HG03460 (cell line): Measurements from ENCODE around the gene CITED4.
A peak's percentile ranks its signal among the peaks of the same experiment; 100 is the strongest.

Experiments
- ATAC-seq: cut with Tn5 transposase; IDR thresholded peaks from one replicate; pipeline ENCODE4 v1.9.1; 2021; ENCODE audit not compliant: unreplicated experiment

Gene CITED4

DNA sequence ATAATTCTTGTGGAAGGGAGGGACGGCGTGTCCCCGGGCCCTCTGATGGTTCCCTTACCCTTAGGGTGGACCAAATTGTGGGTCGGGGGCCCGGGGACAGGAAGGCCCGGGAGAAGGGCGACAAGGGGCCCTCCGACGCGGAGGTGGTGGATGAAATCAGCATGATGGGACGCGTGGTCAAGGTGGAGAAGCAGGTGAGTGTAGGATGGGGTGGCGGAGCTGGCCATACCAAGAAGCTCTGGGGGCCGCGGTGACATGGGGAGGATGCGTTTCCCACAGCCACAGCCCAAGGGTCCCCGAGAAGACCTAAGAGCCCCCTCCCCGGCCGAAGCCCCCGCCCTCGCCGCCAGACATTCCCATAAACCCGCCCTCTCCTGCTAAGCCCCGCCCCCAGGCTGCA is 24.6 kb downstream of the CITED4 start:
- ATAC-seq = no peak

DNA sequence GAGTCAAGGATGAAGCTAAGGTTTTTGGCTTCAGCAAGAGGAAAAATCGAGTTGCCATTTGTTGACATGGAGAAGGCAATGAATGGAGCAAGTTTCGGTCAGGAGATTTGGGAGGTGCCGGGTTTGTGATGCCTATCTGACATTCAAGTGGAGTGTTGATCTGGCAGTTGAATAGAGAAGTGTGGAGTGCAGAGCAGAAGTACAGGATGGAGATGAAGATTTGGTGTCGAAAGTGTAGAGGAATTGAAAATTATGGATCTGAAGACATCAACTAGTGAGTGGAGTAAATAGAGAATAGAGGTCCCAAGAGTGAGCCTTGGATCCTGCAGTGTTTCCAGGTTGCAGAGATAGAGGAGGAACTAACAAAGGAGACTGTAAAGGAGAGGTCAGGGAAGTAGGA is 25.9 kb downstream of the CITED4 start:
- no peak for ATAC-seq

DNA sequence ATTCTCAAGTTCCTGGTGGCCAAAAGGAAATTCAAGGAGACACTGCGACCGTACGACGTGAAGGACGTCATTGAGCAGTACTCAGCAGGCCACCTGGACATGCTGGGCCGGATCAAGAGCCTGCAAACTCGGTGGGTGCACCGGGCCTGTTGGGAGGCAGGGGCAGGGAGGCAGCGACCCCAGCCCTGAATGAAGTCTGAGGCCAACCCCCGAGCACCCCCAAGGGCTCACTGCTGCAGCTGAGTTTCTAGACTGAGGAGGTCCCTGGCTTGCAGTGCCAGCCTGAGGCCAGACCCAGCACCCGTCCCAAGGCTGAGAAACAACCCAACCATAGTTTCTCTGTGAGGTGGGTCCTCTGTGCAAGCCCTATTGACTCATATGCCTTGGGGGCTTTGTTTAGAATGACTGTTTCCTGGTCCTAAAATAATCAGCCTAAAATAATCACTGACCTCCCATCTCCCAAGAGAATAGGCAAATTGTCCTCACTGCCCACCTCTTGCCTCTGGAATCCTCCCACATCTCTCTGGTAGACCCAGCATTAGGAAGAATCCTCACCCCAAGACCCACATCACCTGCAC is 27.1 kb downstream of the CITED4 start:
- ATAC-seq = no peak

DNA sequence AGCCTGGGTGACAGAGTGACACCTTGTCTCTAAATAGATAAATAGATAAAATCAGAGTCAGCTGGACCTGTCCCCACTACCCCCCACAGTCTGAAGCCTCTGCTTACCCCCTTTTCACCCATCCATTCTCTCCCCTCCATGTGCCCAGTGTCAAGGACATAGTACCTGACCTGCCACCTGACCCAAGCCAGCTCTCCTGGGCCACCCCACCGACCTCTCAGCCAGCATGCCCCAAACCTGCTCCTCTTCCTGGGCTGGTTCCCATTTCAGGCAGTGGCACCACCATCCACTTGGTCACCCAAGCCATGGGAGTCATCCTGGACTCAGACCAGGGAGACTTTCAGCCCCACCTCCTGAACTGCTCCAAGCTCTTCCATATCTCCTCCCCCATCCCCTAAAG is 28.2 kb downstream of the CITED4 start:
- no peak for ATAC-seq

DNA sequence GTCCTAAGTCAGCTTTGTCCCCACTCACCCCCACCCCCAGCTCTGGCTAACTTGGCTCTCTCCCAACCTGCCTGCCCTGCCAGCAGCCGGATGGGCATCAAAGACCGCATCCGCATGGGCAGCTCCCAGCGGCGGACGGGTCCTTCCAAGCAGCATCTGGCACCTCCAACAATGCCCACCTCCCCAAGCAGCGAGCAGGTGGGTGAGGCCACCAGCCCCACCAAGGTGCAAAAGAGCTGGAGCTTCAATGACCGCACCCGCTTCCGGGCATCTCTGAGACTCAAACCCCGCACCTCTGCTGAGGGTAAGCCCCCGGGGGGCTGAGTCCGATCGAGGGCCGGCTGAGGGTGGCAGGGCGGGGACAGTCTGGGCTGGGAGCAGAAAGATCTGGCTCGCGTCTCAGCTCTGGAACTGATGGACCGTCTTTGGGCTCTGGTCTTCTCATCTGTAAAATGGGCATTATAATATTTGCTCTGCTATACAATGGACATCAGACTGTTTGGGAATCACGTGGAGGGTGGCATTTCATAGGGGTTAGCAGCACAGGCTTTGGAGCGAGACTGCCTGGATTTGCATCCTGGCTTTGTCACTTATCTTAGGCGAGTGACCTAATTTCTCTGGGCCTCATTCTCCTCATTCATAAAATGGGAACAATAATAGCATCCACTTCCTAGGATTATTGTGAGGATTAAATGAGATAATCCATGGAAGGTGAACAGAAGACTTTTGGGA is 31.0 kb downstream of the CITED4 start:
- ATAC-seq = no peak

DNA sequence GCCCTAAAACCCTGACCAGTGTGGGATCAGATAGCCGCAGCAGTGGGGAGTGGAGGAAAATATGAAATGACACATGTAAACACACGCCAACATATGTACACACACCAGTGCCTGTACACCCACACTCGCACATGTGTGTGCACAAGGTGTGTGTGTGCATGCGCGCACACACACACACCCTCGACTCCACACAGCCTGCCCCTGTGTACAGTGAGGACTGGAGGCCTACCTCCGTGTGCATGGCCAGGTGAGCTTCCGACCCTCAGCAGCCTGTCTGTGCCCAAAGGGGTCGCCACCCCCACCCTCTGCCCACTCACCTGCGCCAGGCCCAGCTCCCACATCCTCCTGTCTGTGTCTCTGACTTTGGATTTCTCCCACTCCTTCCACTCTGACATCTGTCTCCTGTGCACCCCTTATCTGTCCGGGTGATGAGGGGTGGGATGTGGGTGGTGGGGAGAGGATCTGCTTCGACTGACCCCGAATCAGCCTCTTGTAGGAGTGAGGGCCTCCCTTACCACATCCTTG is 31.7 kb downstream of the CITED4 start:
- no peak for ATAC-seq

DNA sequence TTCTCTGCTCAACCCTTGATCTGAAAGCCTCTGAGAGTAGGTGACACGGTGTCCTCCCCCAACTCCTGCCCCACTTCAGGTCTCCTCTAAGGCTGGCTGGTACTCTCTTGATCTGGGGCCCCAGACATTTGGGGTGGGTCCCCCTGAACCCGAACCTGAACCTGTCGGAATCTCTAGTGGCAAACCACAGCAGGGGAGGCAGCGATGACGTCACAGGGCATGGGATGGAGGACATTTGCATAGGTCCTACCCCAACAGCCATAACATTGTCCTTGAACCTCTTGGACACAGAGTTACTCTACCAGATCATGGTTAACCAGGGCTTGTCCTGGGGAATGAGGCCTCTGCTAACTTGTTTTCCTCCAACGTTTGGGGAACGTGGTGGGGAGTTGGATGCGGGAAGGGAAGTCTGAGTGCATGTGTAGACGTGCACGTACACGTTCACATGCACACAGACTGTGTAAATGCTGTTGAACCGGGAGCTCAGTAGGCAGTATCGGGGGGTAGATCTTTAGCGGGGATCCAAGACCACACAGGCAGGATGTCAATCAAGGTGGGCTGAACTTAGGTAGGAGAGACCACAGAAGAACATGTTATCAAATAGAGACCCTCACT is 32.4 kb downstream of the CITED4 start:
- ATAC-seq = no peak

DNA sequence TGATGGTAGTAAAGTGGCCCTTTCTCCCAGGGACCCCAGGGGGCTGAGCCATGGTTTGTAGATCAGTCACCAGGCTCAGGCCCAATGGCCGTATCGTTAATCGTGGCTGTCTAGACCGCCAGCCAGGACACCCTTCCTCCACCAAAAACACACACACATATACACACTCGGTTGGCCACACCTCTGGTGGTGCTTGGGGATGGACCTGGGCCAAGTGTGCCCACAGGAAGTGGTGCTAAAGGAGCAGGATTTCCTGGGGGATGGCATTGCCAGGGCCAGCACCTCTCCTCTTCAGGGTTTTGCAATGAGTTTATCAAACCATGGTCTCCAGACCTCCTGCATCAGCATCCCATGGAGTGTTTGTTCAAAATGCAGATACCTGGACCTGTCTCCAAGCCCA is 36.2 kb downstream of the CITED4 start:
- no peak for ATAC-seq

DNA sequence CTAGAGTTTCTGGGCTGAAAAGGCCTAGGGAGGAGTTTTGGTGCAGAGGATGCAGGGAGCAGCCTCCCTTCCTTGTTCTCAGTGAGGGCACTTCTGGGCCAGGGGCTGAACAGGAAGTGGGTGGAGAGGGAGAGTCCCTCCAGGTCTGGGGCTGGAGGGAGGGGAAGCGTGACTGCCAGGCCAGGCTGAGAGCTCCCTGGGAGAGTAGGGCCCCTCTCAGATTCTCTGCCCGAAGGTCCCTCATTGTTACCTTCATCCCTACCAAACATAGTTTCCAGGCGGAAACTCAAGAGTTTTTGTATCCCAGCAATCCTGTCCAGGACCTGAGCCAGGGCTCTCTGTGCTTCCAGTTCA is 36.8 kb downstream of the CITED4 start:
- no peak for ATAC-seq

DNA sequence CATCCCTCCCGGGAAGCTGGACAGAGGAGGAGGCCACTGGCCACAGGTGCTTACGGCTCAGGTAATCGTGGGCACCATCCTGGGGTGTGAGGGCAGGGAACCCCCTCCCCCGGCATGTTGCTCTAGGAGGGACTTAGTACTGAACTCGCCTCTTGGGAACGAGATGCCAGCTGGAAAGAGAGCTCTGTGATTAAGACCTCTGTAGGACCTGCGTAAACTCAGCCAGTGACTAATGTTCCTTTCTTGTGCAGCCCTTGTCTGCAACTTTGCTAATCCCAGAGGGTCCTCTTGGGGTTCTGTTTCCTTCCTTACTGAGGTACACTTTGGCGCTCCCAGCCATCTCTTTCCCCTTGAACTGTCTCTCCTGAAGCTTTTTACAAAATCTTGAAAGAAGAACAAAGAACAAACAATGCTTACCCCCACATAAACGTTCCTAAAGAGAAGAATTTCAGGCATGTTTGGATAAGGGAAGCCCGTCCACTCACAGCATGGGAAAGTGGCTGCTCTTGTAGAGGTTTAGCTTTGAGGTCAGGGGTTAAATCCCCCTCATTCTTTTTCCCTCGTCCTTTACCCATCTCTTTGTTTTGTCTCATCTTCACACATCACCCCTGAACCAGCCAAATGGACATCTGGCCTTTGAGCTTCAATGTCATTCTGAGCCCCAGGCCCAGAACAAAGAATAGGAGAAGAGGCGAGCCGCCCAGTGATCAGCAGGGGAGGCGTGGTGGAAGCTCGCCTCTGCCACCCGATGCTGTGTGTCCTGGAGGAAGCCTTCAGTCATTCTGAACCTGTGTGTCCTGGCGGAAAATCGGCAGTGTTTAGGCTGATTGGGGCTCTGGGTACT is 37.4 kb downstream of the CITED4 start:
- no peak for ATAC-seq

DNA sequence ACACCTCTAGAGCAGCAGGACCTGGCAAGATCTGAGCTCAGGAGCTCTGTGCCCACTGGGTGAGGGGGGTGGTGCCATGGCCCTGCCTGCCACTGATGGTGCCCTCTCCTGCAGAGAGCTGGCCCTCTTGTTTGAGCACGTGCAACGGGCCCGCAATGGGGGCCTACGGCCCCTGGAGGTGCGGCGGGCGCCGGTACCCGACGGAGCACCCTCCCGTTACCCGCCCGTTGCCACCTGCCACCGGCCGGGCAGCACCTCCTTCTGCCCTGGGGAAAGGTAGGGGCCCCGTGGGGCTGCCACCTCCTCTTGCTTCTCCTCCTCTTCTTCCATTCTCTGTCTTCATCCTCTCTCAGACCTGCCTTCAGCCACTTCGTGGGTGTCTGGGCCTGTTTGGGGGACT is 38.2 kb downstream of the CITED4 start:
- no peak for ATAC-seq

DNA sequence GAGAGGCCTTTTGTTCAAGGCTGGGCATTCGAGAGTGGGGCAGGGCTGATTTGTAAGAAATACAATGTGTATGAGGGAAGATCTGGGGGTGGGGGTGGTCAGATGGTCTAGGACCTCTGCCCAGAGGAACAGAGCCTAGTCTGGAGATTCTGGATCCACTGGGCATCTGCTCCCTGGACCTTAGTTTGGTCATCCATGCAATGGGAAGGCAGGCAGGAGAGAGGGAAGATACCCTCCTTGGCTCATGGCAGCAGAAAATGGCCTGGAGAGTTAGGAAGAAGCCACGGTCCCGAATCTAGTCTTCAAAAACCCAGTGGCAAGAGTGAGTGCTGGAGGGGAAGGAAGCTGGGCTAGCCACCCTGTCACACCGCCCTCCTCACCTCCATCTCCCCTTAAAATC is 38.8 kb downstream of the CITED4 start:
- no peak for ATAC-seq

DNA sequence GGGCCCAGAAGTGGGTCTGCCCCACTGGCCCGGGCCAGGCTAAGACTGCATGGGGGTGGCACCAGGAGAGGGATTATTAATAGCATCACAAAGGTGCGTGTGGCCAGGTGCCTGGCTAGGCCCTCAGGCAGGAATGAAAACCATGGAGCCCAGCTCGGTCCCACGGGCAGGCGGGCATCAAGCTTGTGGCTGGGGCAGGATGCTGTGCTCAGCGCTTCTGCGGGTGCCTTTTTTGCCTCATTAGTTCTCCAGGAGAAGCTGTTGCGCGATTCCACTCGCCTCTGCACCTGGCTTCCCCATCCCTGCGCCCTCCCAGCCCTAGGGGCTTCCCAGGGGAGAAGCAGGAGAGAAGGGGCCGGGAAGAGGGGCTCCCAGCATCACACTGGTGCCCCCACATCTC is 39.3 kb downstream of the CITED4 start:
- ATAC-seq = no peak

DNA sequence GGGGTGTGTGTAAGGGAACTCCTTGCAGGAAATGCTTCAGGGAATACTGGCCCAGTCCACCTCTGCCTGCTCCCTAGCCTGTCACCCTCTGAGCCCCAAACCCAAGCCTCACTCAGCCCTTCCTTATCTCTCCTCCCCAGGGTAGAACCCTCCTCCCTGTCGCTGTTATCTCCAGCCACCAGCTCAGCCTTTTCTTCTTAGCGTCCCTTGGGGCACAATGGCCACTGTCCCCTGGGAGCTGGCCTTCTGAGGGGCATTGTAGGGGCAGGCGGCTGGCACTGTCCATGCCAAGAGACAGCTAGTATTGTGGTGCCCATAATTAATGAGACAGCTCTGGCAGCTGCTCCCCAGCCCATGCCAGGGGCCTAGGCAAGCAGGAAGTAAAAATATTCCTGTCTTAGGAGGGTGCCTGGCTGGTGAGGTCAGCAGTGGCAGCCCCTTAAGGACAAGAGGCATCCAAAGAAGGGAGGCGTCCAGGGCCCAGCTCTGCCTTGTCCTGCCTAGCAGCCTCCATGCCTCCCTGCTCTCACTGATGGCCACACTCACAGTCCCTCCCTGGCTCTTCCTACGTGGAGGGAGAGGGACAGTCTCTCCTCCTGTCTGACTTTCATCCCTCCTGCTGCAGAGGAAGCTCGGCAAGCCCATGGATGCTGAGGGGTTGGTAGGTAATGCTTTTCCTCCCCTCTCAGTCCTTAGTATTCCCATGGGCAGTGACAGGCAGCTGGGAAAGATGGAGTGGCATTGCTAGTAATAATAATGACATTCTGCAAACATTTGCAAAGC is 41.1 kb downstream of the CITED4 start:
- ATAC-seq = no peak

DNA sequence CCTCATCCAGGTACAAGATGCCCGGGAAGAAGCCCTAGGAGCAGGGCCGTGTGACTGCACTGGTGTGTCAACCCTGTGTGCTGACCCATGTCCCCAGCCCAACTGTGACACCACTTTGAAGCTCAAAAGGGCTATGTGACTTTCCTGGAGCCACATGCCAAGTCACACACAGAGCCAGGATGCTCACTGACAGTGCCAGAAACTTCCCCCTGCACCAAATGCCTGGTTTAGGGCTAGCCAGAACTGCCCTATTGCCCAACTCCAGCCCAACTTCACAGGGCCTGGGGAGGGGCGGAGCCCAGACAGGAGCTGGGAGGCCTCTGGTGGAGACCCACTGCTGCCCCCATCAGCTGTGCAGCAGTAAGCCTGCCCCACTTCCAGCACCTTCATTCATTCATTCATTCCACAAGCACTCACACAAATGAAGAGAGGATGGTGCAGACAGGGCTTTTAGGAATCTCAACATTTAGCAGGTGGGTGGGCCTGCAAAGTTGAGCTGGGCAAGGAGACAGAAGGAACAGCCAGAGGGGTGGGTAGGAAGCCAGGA is 41.8 kb downstream of the CITED4 start:
- no peak for ATAC-seq

DNA sequence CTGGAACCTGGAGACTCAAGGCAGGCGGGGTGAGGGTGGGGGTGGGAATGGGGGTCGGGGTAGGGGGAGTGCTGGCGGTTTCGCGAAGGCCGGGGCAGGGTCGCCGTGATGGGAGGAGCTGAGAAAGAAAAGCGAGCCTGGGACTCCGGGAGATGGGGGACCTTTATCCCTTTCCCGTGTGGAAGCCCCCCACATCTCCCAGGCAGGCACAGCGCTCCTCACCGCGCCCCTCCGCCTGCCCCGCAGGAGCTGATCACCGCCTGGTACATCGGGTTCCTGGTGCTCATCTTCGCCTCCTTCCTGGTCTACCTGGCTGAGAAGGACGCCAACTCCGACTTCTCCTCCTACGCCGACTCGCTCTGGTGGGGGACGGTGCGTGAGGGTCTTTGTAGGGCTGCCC is 43.1 kb downstream of the CITED4 start:
- no peak for ATAC-seq

DNA sequence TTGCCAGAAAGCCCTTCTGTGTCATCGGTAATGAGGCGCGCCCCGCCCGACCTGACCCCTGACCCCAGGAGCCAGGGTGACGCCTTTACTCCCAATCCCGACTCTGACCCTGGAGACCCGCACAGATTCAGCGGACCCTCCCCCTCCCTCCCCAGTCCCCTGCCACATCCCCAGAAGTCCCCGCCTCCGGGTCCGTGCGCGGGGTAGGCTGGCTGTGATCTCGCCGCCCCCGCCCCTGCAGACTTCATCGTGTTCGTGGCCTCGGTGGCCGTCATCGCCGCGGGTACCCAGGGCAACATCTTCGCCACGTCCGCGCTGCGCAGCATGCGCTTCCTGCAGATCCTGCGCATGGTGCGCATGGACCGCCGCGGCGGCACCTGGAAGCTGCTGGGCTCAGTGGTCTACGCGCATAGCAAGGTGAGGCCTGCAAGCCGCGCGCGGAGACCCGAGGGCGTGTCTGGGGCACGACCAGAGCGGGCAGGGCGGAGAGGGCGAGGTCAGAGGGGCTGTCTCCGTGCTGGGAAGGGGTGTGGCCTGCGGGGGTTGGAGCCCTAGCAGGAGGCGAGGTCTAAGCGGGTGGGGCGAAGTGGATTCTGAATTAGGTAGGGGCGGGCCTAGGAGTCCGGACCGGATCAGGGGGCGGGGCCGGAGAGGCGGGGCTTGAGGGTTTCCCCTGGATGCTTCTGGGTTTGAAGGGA is 43.8 kb downstream of the CITED4 start:
- peak; percentile 75 for ATAC-seq

DNA sequence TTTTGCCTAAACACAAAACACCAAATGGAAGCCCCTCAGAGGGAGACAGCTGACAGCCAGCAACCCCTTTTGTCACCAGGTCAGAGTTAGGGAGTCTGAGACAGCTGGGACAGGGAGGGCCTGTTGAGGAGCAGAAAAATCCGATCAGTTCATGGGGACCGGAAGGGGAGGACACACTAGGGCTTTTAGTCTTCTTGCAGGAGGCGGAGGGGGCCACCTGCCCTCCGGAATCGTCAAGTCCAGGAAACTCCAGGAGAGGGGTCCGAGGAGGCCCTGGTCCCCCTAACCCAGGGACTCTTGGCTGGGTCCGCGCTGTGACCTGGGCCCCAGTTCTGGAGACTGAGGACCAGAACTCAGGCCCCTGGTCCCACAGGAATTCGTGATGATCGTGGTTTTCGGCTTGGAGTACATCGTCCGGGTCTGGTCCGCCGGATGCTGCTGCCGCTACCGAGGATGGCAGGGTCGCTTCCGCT is 44.3 kb downstream of the CITED4 start:
- ATAC-seq = no peak

DNA sequence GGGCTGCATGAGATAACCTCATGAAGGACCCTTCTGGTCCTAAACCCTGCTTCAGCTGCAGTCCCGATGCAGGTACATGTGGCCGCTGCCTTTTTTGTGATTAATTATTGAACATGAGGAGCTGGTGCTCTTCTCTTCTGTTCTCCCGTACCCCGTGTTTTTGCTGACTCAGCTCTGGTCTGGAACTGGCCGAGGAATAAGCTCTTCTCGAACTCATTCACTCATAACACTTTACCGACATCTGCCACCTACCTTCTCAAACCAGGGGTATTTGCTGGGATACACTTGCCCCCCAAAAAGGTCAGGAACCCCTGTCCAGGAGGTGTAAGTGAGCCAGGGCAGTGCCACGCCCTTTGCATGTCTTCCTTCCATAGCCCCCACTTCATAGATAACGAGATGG is 46.7 kb downstream of the CITED4 start:
- no peak for ATAC-seq
